Spleen (tissue), 7 donors: ENCODE measurements around the gene LNPEP.

Source experiments
- CTCF ChIP-seq, 11 experiments: fragments of 200-600 bp in 7 of 11; fragments of 450-650 bp in 4 of 11; sonication (generic) in 4 of 11; IDR thresholded peaks in 8 of 11; conservative IDR thresholded peaks in 3 of 11; 1 replicate in 7 of 11; 2 replicates in 4 of 11; pipeline versions ENCODE4 v1.4.0 to v1.8.0; 2016 to 2021; ENCODE audit warnings: antibody characterized with exemption in 11 of 11, inconsistent platforms in 4 of 11, mild to moderate bottlenecking in 1 of 11
- POLR2A ChIP-seq, 3 donors: fragments of 450-650 bp; IDR thresholded peaks; one replicate each; pipeline ENCODE4 v1.5.1; 2017; ENCODE audit warnings: antibody characterized with exemption in 3 of 3, mild to moderate bottlenecking in 1 of 3
- POLR2AphosphoS5 ChIP-seq, 3 donors: sonication (generic); formaldehyde crosslinking; IDR thresholded peaks; one replicate each; pipeline ENCODE4 v1.5.1; 2017; ENCODE audit warnings: antibody characterized with exemption in 3 of 3
- donor health status: DM: no; HTN: no; CAD: no; lungs with moderate emphysema.
- donor health status: DM: no; HTN: no; CAD: no.
- donor health status: DM: no; HTN: no; CAD: no.

DNA sequence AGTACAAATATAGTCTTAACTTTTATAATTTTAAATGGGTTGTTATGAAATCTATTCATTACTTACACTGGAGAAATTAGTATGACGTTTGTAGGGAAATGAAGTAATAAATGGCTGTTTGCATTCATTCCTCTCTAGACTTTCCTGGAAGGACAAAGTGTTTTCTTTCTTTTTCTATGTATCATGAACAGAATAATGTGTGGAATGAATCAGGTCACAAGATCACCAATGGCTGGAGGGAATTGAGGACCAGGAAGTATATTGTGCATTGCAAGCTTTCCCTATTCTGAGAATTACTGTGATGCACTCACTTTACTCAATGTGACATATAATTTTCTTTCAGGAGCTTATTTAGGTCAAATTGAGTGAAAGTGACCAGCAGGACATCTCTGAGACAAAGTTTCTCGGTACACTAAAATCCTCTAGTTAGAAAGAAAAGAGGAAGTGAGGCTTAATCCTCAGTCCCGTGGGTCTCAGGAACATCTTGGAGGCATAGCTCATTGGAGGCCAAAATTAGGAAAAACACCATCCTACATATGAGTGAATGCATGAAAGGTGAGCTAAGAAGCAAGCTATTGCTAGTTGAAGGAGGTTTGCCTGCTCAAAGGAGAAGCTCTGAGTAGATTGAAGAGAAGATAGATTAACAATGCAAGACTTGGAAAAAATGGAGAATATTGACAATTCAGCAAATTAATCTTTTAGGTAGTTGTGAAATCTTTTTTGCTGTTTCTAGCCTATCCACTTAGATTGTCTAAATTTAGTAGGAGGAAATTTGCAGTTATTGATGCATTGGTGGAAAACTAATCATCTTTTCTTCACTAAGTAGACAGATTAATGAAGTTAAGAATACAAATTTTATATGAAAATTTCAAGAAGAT lies 31.6 kb upstream of the LNPEP start:
- TF ChIP-seq POLR2A (IDR thresholded peaks at IDR 0.05) = no peak
- TF ChIP-seq CTCF (IDR thresholded peaks at IDR 0.05 in 8 of 11, conservative IDR thresholded peaks at IDR 0.05 in 3 of 11) = no peak
- no peak for TF ChIP-seq POLR2AphosphoS5 (IDR thresholded peaks at IDR 0.05)
